Testis (tissue), 3 donors: ENCODE data around the gene IP6K1. TPM values are rescaled to one million over a fixed set of nuclear protein-coding genes. Genes with fewer than 3 reads are reported as not detected.

Experiments used
- DNase-seq: peaks from one replicate; pipeline ENCODE4 v3.0.0-alpha.2; 2019
- H3K27ac ChIP-seq, 2 donors: fragments of 200-600 bp; sonication (generic); one replicate each; pipeline ENCODE4 v1.5.1; 2019
- H3K27me3 ChIP-seq: fragments of 200-600 bp; sonication (generic); one replicate; pipeline ENCODE4 v1.5.1; 2019
- H3K36me3 ChIP-seq: fragments of 200-600 bp; sonication (generic); one replicate; pipeline ENCODE4 v1.5.1; 2017; ENCODE audit warnings: low read depth; ENCODE audit errors: missing control alignments
- H3K4me1 ChIP-seq: fragments of 200-600 bp; sonication (generic); one replicate; pipeline ENCODE4 v1.5.1; 2019
- H3K4me3 ChIP-seq, 2 donors: fragments of 200-600 bp; sonication (generic); one replicate each; pipeline ENCODE4 v1.5.1; 2017 to 2019
- H3K9me3 ChIP-seq: fragments of 200-600 bp; sonication (generic); one replicate; pipeline ENCODE4 v1.5.1; 2017
- CTCF ChIP-seq, 3 experiments: fragments of 450-650 bp in 2 of 3; fragments of 200-600 bp in 1 of 3; sonication (generic) in 1 of 3; IDR thresholded peaks; one replicate each; pipeline ENCODE4 v1.5.1; 2016 to 2019; ENCODE audit warnings: antibody characterized with exemption in 3 of 3, mild to moderate bottlenecking in 2 of 3, moderate library complexity in 1 of 3
- POLR2A ChIP-seq: fragments of 450-650 bp; IDR thresholded peaks from one replicate; pipeline ENCODE4 v1.6.1; 2017; ENCODE audit warnings: antibody characterized with exemption, mild to moderate bottlenecking, moderate library complexity
- WGBS, 2 donors: methylation state at CpG; one replicate each; pipeline ENCODE4 v1.1.5; 2018; 5-methylcytosine and 5-hydroxymethylcytosine counted together
- intact Hi-C: fragments of 100-400 bp; cut with DNase I; formaldehyde crosslinking; loops from one replicate; pipeline ENCODE4 v1.15.1; 2023; ENCODE audit warnings: low total_unique reads
- polyA plus RNA-seq: library from polyadenylated mRNA; stranded (reverse); fragments of 350-450 nt; fragmentation: Illumina TruSeq; extraction: RNeasy Lipid Tissue Mini Kit (QIAGEN cat#74804); gene quantifications from one replicate; pipeline ENCODE4 v1.2.3, GENCODE V29; 2014; ENCODE audit warnings: low read depth, low replicate concordance; ENCODE audit not compliant: insufficient read depth
- total RNA-seq, 2 donors: library from RNA; depleted of rRNA; stranded (reverse); fragments of >200 nt; gene quantifications; one replicate each; pipeline ENCODE4 v1.2.3, GENCODE V29; 2016

The IP6K1 gene
- total and polyA plus RNA-seq, 3 donors from 2014 or later, result 96.0 to 134 (median 97.4) TPM

- no peak overlapping the region for H3K27ac ChIP-seq
- WGBS, 2 donors, result 81 to 92% methylated on average over 2 of the region's 2 CpGs
These were observed 40.4 kb downstream of the IP6K1 start for GRCh38 chr3:49745986-49746385.

GRCh38 chr3:49740427-49740826, 45.9 kb downstream of the IP6K1 start:
- intact Hi-C loops, result no loop called here
- Histone ChIP-seq H3K27me3 (no peaks in the 10 kb centered on the region), H3K4me3 (no peak overlapping the region), H3K4me1 (no peaks in the 10 kb centered on the region), H3K36me3 (no peaks in the 10 kb centered on the region), H3K27ac (no peak overlapping the region), H3K9me3 (no peaks in the 10 kb centered on the region)
- DNase-seq, result no peak
- TF ChIP-seq CTCF (IDR thresholded peaks at IDR 0.05), result no peak
- no peak for TF ChIP-seq POLR2A

More at GRCh38 chr3:49745986-49746385, 40.4 kb downstream of the IP6K1 start:
- DNase-seq, result no peak
- Histone ChIP-seq H3K27me3 (no peaks in the 10 kb centered on the region), H3K36me3 (peaks cover 3% of the 10 kb centered on the region), H3K4me1 (peaks cover 20% of the 10 kb centered on the region), H3K9me3 (no peaks in the 10 kb centered on the region), H3K4me3 (no peak overlapping the region)
- no peak for TF ChIP-seq CTCF (IDR thresholded peaks at IDR 0.05)
- TF ChIP-seq POLR2A, result no peak
- intact Hi-C loops, result no loop called here

GRCh38 chr3:49738067-49738713, 48.2 kb downstream of the IP6K1 start:
- no peak for DNase-seq
- TF ChIP-seq POLR2A (no peak), CTCF (IDR thresholded peaks at IDR 0.05) (no peak)
- no peaks in the 10 kb centered on the region for H3K27me3 ChIP-seq
- no peaks in the 10 kb centered on the region for H3K9me3 ChIP-seq
- 94 to 95% methylated on average over 11 of the region's 11 CpGs for WGBS, 2 donors
- intact Hi-C loops, result no loop called here
- no peak overlapping the region for H3K4me3 ChIP-seq
- no peak overlapping the region for H3K27ac ChIP-seq
- no peaks in the 10 kb centered on the region for H3K4me1 ChIP-seq
- H3K36me3 ChIP-seq, result no peaks in the 10 kb centered on the region

GRCh38 chr3:49734752-49735151, 51.6 kb downstream of the IP6K1 start:
- no peaks in the 10 kb centered on the region for H3K4me1 ChIP-seq
- no peaks in the 10 kb centered on the region for H3K27me3 ChIP-seq
- intact Hi-C loops, result no loop called here
- peak; percentile 9 for DNase-seq
- H3K27ac ChIP-seq, result no peak overlapping the region
- H3K36me3 ChIP-seq, result no peaks in the 10 kb centered on the region
- no peak overlapping the region for H3K4me3 ChIP-seq
- no peaks in the 10 kb centered on the region for H3K9me3 ChIP-seq
- 91 to 92% methylated on average over 6 of the region's 6 CpGs for WGBS, 2 donors
- TF ChIP-seq POLR2A (no peak), CTCF (IDR thresholded peaks at IDR 0.05) (no peak)

- TF ChIP-seq CTCF (IDR thresholded peaks at IDR 0.05), result no peak
- TF ChIP-seq POLR2A, result no peak
- intact Hi-C loops, result no loop called here
- no peaks in the 10 kb centered on the region for H3K9me3 ChIP-seq
- peak; percentile 5 for DNase-seq
- H3K4me1 ChIP-seq, result no peaks in the 10 kb centered on the region
- 77 to 87% methylated on average over 1 of the region's 1 CpG for WGBS, 2 donors
- no peaks in the 10 kb centered on the region for H3K27me3 ChIP-seq
- no peak overlapping the region for H3K27ac ChIP-seq
- no peaks in the 10 kb centered on the region for H3K36me3 ChIP-seq
- H3K4me3 ChIP-seq, result no peak overlapping the region
These were observed 52.8 kb downstream of the IP6K1 start for GRCh38 chr3:49733551-49733950.
